ENCODE measurements around the gene SEPTIN7. TPM values are rescaled to one million over a fixed set of nuclear protein-coding genes. Genes with fewer than 3 reads are reported as not detected.

Gene SEPTIN7
- total and polyA plus RNA-seq, 7 donors: 106 to 142 (median 126) TPM

- H3K36me3 ChIP-seq (ENCODE audit: insufficient read depth in 1 of 2, low read depth in 1 of 2): peaks cover 0 to 25% of the 10 kb centered on the region in 2 donors
- H3K4me3 ChIP-seq: no peak overlapping the region
- H3K27ac ChIP-seq: no peak overlapping the region
- H3K27me3 ChIP-seq (ENCODE audit: insufficient read depth in 3 of 3, low read length in 2 of 3): no peaks in the 10 kb centered on the region
- DNase-seq (no peak), ATAC-seq (no peak)
- H3K9me3 ChIP-seq: no peaks in the 10 kb centered on the region
- intact Hi-C loops (cut with DNase I): no loop called here
- peaks cover 46% of the 10 kb centered on the region for H3K4me1 ChIP-seq
- no peak for TF ChIP-seq CTCF (IDR thresholded peaks at IDR 0.05)
Observed at GRCh38 chr7:35831208-35831607, 30.4 kb downstream of the SEPTIN7 start.

GRCh38 chr7:35839860-35840854, 39.3 kb downstream of the SEPTIN7 start:
- TF ChIP-seq CTCF (IDR thresholded peaks at IDR 0.05): no peak
- no peak overlapping the region for H3K4me3 ChIP-seq
- no peak overlapping the region for H3K27ac ChIP-seq
- DNase-seq (no peak), ATAC-seq (no peak)
- 100% methylated on average over 1 of the region's 1 CpG for WGBS, 3 donors
- peaks cover 6% of the 10 kb centered on the region for H3K4me1 ChIP-seq
- H3K9me3 ChIP-seq: no peaks in the 10 kb centered on the region
- intact Hi-C loops (cut with DNase I): no loop called here
- H3K27me3 ChIP-seq (ENCODE audit: insufficient read depth in 3 of 3, low read length in 2 of 3): no peaks in the 10 kb centered on the region
- peaks cover 0 to 12% of the 10 kb centered on the region in 2 donors for H3K36me3 ChIP-seq (ENCODE audit: insufficient read depth in 1 of 2, low read depth in 1 of 2)

GRCh38 chr7:35846816-35847412, 46.1 kb downstream of the SEPTIN7 start:
- H3K36me3 ChIP-seq (ENCODE audit: insufficient read depth in 1 of 2, low read depth in 1 of 2): peaks cover 0 to 13% of the 10 kb centered on the region in 2 donors
- TF ChIP-seq CTCF (IDR thresholded peaks at IDR 0.05): no peak
- ATAC-seq: peak in 3 of 4 donors; percentile 13 to 23 (median 20)
- WGBS, 3 donors: 55 to 72% (median 56%) methylated on average over 11 of the region's 11 CpGs
- H3K4me3 ChIP-seq: no peak overlapping the region
- intact Hi-C loops (cut with DNase I): no loop called here
- H3K9me3 ChIP-seq: no peaks in the 10 kb centered on the region
- H3K27ac ChIP-seq: no peak overlapping the region
- H3K27me3 ChIP-seq (ENCODE audit: insufficient read depth in 3 of 3, low read length in 2 of 3): no peaks in the 10 kb centered on the region
- peaks cover 26% of the 10 kb centered on the region for H3K4me1 ChIP-seq
- DNase-seq: no peak

GRCh38 chr7:35848725-35849124, 47.9 kb downstream of the SEPTIN7 start:
- H3K27me3 ChIP-seq (ENCODE audit: insufficient read depth in 3 of 3, low read length in 2 of 3): no peaks in the 10 kb centered on the region
- TF ChIP-seq CTCF (IDR thresholded peaks at IDR 0.05): no peak
- 70 to 89% (median 75%) methylated on average over 2 of the region's 2 CpGs for WGBS, 3 donors
- DNase-seq: no peak
- no peak overlapping the region for H3K27ac ChIP-seq
- peaks cover 38% of the 10 kb centered on the region for H3K4me1 ChIP-seq
- H3K4me3 ChIP-seq: no peak overlapping the region
- H3K9me3 ChIP-seq: no peaks in the 10 kb centered on the region
- intact Hi-C loops (cut with DNase I): no loop called here
- peaks cover 0 to 13% of the 10 kb centered on the region in 2 donors for H3K36me3 ChIP-seq (ENCODE audit: insufficient read depth in 1 of 2, low read depth in 1 of 2)
- peak in 1 of 4 donors; percentile 3 for ATAC-seq
